ENCODE measurements around the gene GSK3B.

The GSK3B gene

GRCh38 chr3:120103276-120103675 lies 9.0 kb upstream of the GSK3B start (continued):
- TF ChIP-seq, protein P1, sequence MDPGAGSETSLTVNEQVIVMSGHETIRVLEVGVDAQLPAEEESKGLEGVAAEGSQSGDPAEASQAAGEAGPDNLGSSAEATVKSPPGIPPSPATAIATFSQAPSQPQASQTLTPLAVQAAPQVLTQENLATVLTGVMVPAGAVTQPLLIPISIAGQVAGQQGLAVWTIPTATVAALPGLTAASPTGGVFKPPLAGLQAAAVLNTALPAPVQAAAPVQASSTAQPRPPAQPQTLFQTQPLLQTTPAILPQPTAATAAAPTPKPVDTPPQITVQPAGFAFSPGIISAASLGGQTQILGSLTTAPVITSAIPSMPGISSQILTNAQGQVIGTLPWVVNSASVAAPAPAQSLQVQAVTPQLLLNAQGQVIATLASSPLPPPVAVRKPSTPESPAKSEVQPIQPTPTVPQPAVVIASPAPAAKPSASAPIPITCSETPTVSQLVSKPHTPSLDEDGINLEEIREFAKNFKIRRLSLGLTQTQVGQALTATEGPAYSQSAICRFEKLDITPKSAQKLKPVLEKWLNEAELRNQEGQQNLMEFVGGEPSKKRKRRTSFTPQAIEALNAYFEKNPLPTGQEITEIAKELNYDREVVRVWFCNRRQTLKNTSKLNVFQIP (CRISPR knock-in tag; IDR thresholded peaks at IDR 0.05; ENCODE audit: borderline replicate concordance, low read depth) = no peak
- TF ChIP-seq ESRRG (CRISPR knock-in tag; IDR thresholded peaks at IDR 0.05) = no peak
- TF ChIP-seq ZNF565 (CRISPR knock-in tag; conservative IDR thresholded peaks at IDR 0.05; ENCODE audit: low read depth) = no peak
- no peak for TF ChIP-seq CSDC2 (CRISPR knock-in tag; IDR thresholded peaks at IDR 0.05)

GRCh38 chr3:120102674-120103073 lies 8.4 kb upstream of the GSK3B start:
- ATAC-seq = no peak
- no peak for TF ChIP-seq TSHZ2 (CRISPR knock-in tag; IDR thresholded peaks at IDR 0.05)
- no peak for TF ChIP-seq ZNF70 (CRISPR knock-in tag; IDR thresholded peaks at IDR 0.05)
- TF ChIP-seq RARB (CRISPR knock-in tag; IDR thresholded peaks at IDR 0.05) = no peak
- no peak for TF ChIP-seq TCF4 (CRISPR knock-in tag; IDR thresholded peaks at IDR 0.05; ENCODE audit: borderline replicate concordance)
- TF ChIP-seq GLIS3 (CRISPR knock-in tag; IDR thresholded peaks at IDR 0.05) = no peak
- TF ChIP-seq ZFP30 (CRISPR knock-in tag; IDR thresholded peaks at IDR 0.05) = no peak
- TF ChIP-seq ZC3H10 (CRISPR knock-in tag; IDR thresholded peaks at IDR 0.05) = no peak
- TF ChIP-seq ZNF565 (CRISPR knock-in tag; conservative IDR thresholded peaks at IDR 0.05; ENCODE audit: low read depth) = no peak
- no peak for TF ChIP-seq SNAI2 (CRISPR knock-in tag; IDR thresholded peaks at IDR 0.05)
- TF ChIP-seq, protein P1 (CRISPR knock-in tag; IDR thresholded peaks at IDR 0.05; ENCODE audit: borderline replicate concordance, low read depth) = no peak
- no peak for TF ChIP-seq ESRRG (CRISPR knock-in tag; IDR thresholded peaks at IDR 0.05)
- TF ChIP-seq PPARA (CRISPR knock-in tag; IDR thresholded peaks at IDR 0.05; ENCODE audit: borderline replicate concordance) = no peak
- TF ChIP-seq ARNTL (CRISPR knock-in tag; IDR thresholded peaks at IDR 0.05; ENCODE audit: borderline replicate concordance, low read depth) = no peak
- TF ChIP-seq ZFP3 (CRISPR knock-in tag; IDR thresholded peaks at IDR 0.05) = no peak
- no peak for TF ChIP-seq CSDC2 (CRISPR knock-in tag; IDR thresholded peaks at IDR 0.05)
- no peak for TF ChIP-seq CSRNP3 (CRISPR knock-in tag; IDR thresholded peaks at IDR 0.05)
- TF ChIP-seq CREB5 (CRISPR knock-in tag; IDR thresholded peaks at IDR 0.05; ENCODE audit: low read depth) = no peak

DNA sequence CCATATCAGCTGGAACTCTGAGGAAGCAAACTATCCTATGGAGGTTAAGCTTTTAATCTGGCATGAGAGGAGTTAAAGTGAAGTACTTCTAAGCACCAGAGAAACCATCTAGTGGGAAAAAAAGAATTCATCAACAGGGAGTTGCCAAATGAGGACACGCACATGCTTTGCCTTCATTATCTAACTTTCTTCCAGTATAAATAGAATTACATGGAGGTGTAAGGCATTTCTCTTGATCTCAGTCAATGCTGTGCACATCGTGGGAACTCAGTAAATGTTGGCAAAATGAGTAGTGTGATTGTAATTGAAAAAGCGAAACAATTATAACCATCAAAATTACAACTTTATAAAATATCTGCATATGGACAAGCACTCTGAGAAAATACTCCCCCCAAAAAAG lies 8.0 kb upstream of the GSK3B start:
- no peak for TF ChIP-seq CSRNP3 (CRISPR knock-in tag; IDR thresholded peaks at IDR 0.05)
- no peak for TF ChIP-seq ARNTL (CRISPR knock-in tag; IDR thresholded peaks at IDR 0.05; ENCODE audit: borderline replicate concordance, low read depth)
- no peak for TF ChIP-seq ESRRG (CRISPR knock-in tag; IDR thresholded peaks at IDR 0.05)
- no peak for TF ChIP-seq BACH2 (CRISPR knock-in tag; IDR thresholded peaks at IDR 0.05; ENCODE audit: borderline replicate concordance)
- TF ChIP-seq ZNF70 (CRISPR knock-in tag; IDR thresholded peaks at IDR 0.05) = no peak
- no peak for TF ChIP-seq ISL1 (CRISPR knock-in tag; IDR thresholded peaks at IDR 0.05)
- no peak for ATAC-seq
